HG03066 (cell line): ENCODE results near the gene PGP.
"Not testable (repeated sequence)": the region's sequence is repeated elsewhere in the genome, so short reads cannot be mapped to it uniquely, and the experiment has no call there.

Experiments used
- ATAC-seq: cut with Tn5 transposase; IDR thresholded peaks from one replicate; pipeline ENCODE4 v1.9.1; 2021; ENCODE audit warnings: low read depth; ENCODE audit not compliant: unreplicated experiment

PGP gene

GRCh38 chr16:2204416-2205103, 10.1 kb downstream of the PGP start:
- no peak for ATAC-seq

GRCh38 chr16:2203119-2203688, 11.4 kb downstream of the PGP start:
- not testable (repeated sequence) for ATAC-seq

DNA sequence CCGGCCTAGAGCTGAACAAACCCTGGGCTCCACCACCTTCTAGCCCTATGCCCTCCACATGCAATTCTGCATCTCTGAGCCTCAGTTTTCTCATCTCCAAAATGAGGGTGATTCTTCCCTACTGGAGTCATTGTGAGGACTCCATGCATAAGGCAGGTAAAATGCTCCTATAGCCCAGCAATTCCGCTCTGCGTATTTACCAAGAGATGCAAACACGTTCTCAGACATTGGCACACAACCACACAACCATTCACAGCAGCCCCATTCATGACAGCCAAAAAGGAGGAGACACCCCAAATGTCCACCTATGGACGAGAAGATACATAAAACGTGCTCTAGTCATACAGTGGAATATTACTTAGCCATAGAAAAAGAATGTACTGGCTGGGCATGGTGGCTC, 14.3 kb downstream of the PGP start:
- ATAC-seq = no peak

DNA sequence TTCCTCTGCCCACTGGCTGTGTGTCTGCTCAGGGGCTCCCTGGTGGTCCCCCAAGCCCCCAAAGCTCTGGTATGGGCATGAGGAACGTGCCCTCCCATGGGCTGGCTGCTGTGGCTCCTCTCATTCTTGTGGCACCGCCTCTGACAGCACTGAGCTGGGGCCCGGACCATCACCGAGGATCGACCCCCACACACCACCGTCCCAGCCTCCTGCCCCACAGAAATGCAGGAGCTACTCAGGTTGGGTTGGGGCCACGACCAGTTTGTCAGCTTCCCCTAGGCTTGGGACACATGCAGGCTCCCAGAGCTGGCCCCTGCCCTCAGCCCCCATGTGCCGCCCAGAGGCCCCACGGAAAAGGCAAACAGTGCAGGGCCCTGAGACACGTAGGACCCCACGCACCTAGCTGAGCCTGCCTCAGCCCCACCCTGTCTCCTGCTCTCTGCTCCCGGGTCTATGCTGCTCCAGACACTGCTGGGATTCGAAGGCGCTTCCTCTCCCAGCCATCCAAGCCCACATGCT, 15.0 kb downstream of the PGP start:
- ATAC-seq = no peak

GRCh38 chr16:2199095-2199494, 15.5 kb downstream of the PGP start:
- no peak for ATAC-seq

DNA sequence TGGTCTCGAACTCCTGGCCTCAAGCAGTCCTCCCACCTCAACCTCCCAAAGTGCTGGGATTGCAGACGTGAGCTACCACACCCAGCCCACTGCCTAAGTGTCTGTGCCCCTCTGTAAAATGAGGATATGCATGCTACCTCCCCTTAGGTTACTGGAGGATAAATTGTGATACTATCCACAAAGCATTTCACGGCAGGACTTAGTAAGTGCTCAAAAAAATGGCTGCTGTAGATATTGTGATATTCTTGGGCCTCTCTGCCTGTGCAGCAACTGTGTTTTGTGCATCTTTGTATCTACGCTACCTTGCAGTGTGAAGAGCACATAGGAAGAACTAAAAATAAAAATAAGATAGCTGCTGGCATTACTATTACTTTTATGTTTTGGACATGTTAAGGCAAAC, 16.4 kb downstream of the PGP start:
- ATAC-seq = no peak

- no peak for ATAC-seq
These were observed 16.9 kb downstream of the PGP start for GRCh38 chr16:2197765-2198164.

DNA sequence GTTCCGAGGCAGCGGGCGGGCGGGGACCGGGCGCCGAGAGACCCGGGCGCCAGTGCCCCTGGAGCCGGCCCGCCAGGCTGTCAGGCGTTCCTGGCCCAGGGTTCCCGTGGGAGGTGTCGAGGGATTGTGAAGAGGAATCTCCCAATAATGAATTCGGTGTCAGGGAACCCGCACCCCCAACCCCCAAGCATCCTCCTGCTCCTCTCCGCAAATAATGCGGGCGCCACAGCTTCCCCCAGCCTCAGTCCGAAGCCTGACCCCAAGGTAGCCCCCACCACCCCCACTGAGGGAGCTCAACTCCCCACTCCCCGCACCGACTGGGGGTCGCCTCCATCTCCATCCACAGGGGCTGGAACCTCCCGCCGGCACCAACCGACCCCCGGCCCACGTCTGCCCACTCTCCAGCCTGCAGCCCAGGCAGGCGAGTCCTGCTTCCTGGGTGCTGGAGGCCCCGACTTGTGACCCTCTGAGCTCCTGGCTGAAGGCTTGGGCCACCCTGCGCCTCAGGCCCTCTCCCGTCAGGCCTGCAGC, 17.6 kb downstream of the PGP start:
- ATAC-seq = no peak

GRCh38 chr16:2196162-2196980, 18.3 kb downstream of the PGP start, which contains the start of gene CASKIN1:
Gene CASKIN1 (minus strand): TSS chr16:2196605. CDS start chr16:2196432, 173 bp downstream.
- no peak for ATAC-seq

- no peak for ATAC-seq
These were observed 19.1 kb downstream of the PGP start for GRCh38 chr16:2195322-2196161.

DNA sequence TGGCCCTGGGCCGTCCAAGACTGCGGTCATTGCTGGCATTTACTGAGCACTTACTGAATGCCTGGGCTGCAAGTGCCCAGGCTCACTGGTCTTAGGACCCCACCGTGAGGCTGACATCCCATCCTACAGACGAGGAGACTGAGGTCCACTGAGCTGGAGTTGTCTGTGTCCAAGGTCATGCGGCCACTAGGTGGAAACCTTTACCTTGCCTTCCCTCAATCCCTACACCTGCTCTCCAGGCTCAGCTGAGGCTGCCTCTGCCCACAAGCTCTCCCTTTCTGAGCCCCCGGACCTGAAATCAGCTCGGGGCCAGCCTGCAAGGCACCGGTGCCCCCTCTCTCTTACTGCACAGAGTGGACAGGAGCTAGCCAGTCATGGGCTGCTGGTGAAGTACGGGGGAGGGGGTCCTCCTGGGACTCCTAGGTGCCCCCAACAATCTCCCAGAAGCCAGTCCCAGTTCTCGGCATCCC, 19.8 kb downstream of the PGP start:
- no peak for ATAC-seq

GRCh38 chr16:2194166-2194834, 20.3 kb downstream of the PGP start:
- ATAC-seq = no peak

DNA sequence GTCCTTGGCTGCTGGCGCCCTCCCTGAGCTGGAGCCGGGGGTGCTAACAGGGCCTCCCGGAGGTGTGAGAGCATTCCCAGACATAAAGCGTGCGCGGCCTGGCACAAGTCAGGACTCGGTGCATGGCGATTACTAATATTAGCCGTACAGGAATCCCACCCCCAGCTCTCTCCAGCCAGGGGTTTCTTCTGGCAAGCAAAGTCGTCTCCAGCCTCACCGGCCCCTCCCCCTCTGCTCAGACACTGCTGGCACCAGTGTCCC, 23.3 kb downstream of the PGP start:
- no peak for ATAC-seq

- no peak for ATAC-seq
These were observed 23.8 kb downstream of the PGP start for GRCh38 chr16:2190659-2191445.

DNA sequence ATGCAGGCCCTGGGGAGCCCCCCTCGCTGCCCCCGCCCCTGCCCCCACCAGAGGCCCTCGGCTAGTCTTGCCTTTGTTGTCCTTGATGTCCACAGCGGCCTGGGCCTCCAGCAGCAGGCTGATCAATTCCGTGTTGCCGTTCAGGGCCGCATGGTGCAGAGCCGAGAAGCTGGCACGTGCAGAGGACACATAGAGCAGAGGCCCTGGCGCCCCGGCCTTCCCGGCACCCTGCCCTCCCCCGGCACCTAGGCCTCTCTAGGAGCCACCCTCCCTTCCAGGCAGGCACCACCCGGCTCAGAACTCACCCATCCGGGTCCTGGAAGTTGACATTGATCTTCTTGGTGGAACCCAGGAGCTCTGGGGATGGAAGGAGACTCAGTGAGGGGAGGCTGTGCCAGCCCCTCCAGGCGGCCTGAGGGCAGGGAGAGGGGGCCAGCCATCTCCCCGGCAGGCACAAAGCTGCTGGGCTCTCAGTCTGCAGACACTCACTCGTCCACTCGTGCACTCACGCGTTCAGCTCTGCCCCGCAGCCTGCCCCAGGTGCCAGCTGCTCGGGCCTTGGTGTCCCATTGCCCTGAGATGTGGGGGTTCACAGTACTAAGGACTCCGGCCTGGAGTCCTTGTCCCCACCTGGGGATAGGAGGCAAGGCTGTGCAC, 24.5 kb downstream of the PGP start:
- ATAC-seq = no peak

GRCh38 chr16:2189252-2189893, 25.3 kb downstream of the PGP start:
- no peak for ATAC-seq

DNA sequence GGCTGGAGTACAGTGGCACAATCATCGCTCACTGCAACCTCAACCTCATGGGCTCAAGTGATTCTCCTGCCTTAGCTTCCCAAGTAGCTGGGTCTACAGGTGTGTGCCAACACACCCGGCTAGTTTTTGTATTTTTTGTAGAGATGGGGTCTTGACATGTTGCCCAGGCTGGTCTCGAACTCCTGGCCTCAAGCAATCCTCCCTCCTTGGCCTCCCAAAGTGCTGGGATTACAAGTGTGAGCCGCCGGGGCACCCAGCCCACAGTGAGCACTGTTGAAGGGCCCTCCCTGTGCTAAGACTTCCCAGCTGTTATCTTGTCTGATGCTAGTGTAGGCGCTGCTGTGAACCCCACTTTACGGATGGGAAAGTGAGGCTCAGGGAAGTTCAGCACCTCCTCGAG, 26.2 kb downstream of the PGP start:
- no peak for ATAC-seq

- ATAC-seq = no peak
These were observed 27.4 kb downstream of the PGP start for GRCh38 chr16:2187212-2187611.
